Panc1 (cell line): ENCODE results near the gene C19orf12. TPM values are rescaled to one million over a fixed set of nuclear protein-coding genes. Genes with fewer than 3 reads are reported as not detected.

Experiments used
- ATAC-seq: fragments of 200-7000 bp; cut with Tn5 transposase; 2 replicates; pipeline ENCODE4 v1.9.1; 2020; ENCODE audit warnings: mild to moderate bottlenecking, moderate library complexity
- BruUV-seq: library from RNA; stranded (reverse); fragments of 400-500 nt; replicated peaks from 2 replicates; lab custom pipeline; 2021; lab: Mats Ljungman, UMichigan
- CTCF ChIA-PET: fragments of 300-600 bp; sonication (Branson Sonifier 250); formaldehyde crosslinking; loops from one replicate; lab custom pipeline; 2022; ENCODE audit warnings: antibody characterized with exemption; lab: Charles Lee
- POLR2A ChIA-PET: fragments of 300-600 bp; sonication (Branson Sonifier 250); formaldehyde crosslinking; loops from one replicate; lab custom pipeline; 2022; ENCODE audit warnings: antibody characterized with exemption; lab: Charles Lee
- DNase-seq: peaks from one replicate; pipeline ENCODE4 v3.0.0-alpha.2; 2010; ENCODE audit warnings: low read depth, low spot score
- H3K27ac ChIP-seq: 2 replicates; pipeline ENCODE4 v1.5.1; 2011; ENCODE audit warnings: mild to moderate bottlenecking, low read length, inconsistent platforms
- H3K27me3 ChIP-seq: fragments of 200-500 bp; sonication (Bioruptor generic); 2 replicates; pipeline ENCODE4 v1.6.0; 2014; ENCODE audit warnings: low read length, inconsistent platforms; ENCODE audit not compliant: control insufficient read depth, insufficient read depth
- H3K36me3 ChIP-seq: fragments of 200-500 bp; sonication (Bioruptor generic); 2 replicates; pipeline ENCODE4 v1.5.1; 2014; ENCODE audit warnings: inconsistent platforms, mild to moderate bottlenecking, low read length, moderate library complexity; ENCODE audit not compliant: control insufficient read depth, insufficient read depth
- H3K4me1 ChIP-seq: 2 replicates; pipeline ENCODE4 v1.5.1; 2011; ENCODE audit warnings: inconsistent platforms, mild to moderate bottlenecking, low read length, moderate library complexity; ENCODE audit not compliant: control insufficient read depth, insufficient read depth
- H3K4me3 ChIP-seq, 2 experiments: 2 replicates each; pipeline ENCODE4 v1.5.1; 2011 to 2012; ENCODE audit warnings: low read depth in 2 of 2, low read length in 2 of 2, mild to moderate bottlenecking in 2 of 2, inconsistent platforms in 1 of 2, moderate library complexity in 1 of 2
- H3K9me3 ChIP-seq: fragments of 200-500 bp; sonication (Bioruptor generic); 2 replicates; pipeline ENCODE4 v1.5.1; 2014; ENCODE audit warnings: low read depth, mild to moderate bottlenecking, inconsistent platforms, low read length, moderate library complexity; ENCODE audit not compliant: control insufficient read depth, insufficient read depth
- CTCF ChIP-seq: fragments of 450-650 bp; IDR thresholded peaks from 2 replicates; pipeline ENCODE4 v1.5.1; 2017; ENCODE audit warnings: mild to moderate bottlenecking
- POLR2AphosphoS5 ChIP-seq: IDR thresholded peaks from 2 replicates; pipeline ENCODE4 v1.6.1; 2012; ENCODE audit warnings: mild to moderate bottlenecking, low read depth, low read length, moderate library complexity
- REST ChIP-seq, 2 experiments: IDR thresholded peaks; 2 replicates each; pipeline ENCODE4 v1.6.1; 2011 to 2012; ENCODE audit warnings: low read depth in 2 of 2, control low read depth in 1 of 2, low read length in 1 of 2, mild to moderate bottlenecking in 1 of 2, moderate library complexity in 1 of 2; ENCODE audit not compliant: insufficient read depth in 1 of 2
- TCF7L2 ChIP-seq: IDR thresholded peaks from 2 replicates; pipeline ENCODE4 v1.6.1; 2011; ENCODE audit warnings: mild to moderate bottlenecking, low read depth, low read length, inconsistent platforms
- in situ Hi-C: cut with HindIII; loops from 2 replicates; pipeline ENCODE4 v1.10.0; 2016; ENCODE audit warnings: low sequenced_read_pairs, low pct_unique_long_range_greater_than_20kb
- intact Hi-C: fragments of 100-400 bp; cut with micrococcal nuclease; formaldehyde crosslinking; loops from one replicate; pipeline ENCODE4 v1.10.0; 2022; ENCODE audit not compliant: unreplicated experiment
- total RNA-seq: library from RNA; stranded (reverse); gene quantifications from one replicate; pipeline ENCODE4 v1.2.1, GENCODE V29; 2021; ENCODE audit not compliant: unreplicated experiment

Gene C19orf12
- total RNA-seq, 1 experiment from 2014 or later = 43.4 TPM

GRCh38 chr19:29683009-29683408, 32.1 kb downstream of the C19orf12 start:
- in situ Hi-C loops = no loop called here
- Histone ChIP-seq H3K27me3 (no peaks in the 10 kb centered on the region), H3K4me3 (no peak overlapping the region), H3K4me1 (peaks cover 5% of the 10 kb centered on the region; the same call in 1 of the 2 replicates), H3K36me3 (no peaks in the 10 kb centered on the region), H3K27ac (no peak overlapping the region), H3K9me3 (no peaks in the 10 kb centered on the region)
- ChIA-PET CTCF (no interaction called here), POLR2A (interaction anchor here (1.1 kb wide), 1 partner anchor 73 kb away, joined by 5 read pairs; no protein-coding TSS in a partner anchor)
- BruUV-seq = no TSS peak
- TF ChIP-seq REST (IDR thresholded peaks at IDR 0.05; ENCODE audit: insufficient read depth in 1 of 2, low read depth in 2 of 2, low read length in 1 of 2) (no peak), POLR2AphosphoS5 (no peak), CTCF (no peak), TCF7L2 (no peak)
- DNase-seq (no peak), ATAC-seq (no peak)
- intact Hi-C loops = no loop called here

- DNase-seq (no peak), ATAC-seq (no peak)
- no peaks in the 10 kb centered on the region for H3K36me3 ChIP-seq
- H3K4me3 ChIP-seq = no peak overlapping the region
- TF ChIP-seq TCF7L2 = no peak
- TF ChIP-seq REST (IDR thresholded peaks at IDR 0.05; ENCODE audit: insufficient read depth in 1 of 2, low read depth in 2 of 2, low read length in 1 of 2) = no peak
- in situ Hi-C loops (no loop called here), intact Hi-C loops (no loop called here)
- H3K27ac ChIP-seq = no peak overlapping the region
- POLR2A ChIA-PET = interaction anchor here (1.1 kb wide), 1 partner anchor 72 kb away, joined by 5 read pairs; no protein-coding TSS in a partner anchor
- peaks cover 5% of the 10 kb centered on the region; the same call in 1 of the 2 replicates for H3K4me1 ChIP-seq
- no peaks in the 10 kb centered on the region for H3K9me3 ChIP-seq
- BruUV-seq = no TSS peak
- CTCF ChIA-PET = no interaction called here
- no peaks in the 10 kb centered on the region for H3K27me3 ChIP-seq
These were observed 32.7 kb downstream of the C19orf12 start for GRCh38 chr19:29682236-29682895.
